ENCODE measurements around the gene MAGOH. TPM values are rescaled to one million over a fixed set of nuclear protein-coding genes. Genes with fewer than 3 reads are reported as not detected.

MAGOH gene
- total RNA-seq, 2 donors from 2014 or later, result 23.0 to 36.1 TPM

- Histone ChIP-seq H3K9me3 (no peaks in the 10 kb centered on the region), H3K27me3 (replicated peaks; ENCODE audit: insufficient read depth) (no peaks in the 10 kb centered on the region), H3K36me3 (no peaks in the 10 kb centered on the region), H3K4me3 (no peak overlapping the region), H3K4me1 (replicated peaks) (no peaks in the 10 kb centered on the region), H3K27ac (no peak overlapping the region)
- TF ChIP-seq POLR2A (IDR thresholded peaks at IDR 0.05) (no peak), CTCF (IDR thresholded peaks at IDR 0.05) (no peak), POLR2AphosphoS5 (IDR thresholded peaks at IDR 0.05) (no peak)
- no peak for DNase-seq (ENCODE audit: low spot score)
- intact Hi-C loops (cut with DNase I), result loop anchor here (10.0 kb wide), 1 partner anchor 465 kb away; the partner anchor contains the start of gene ZYG11B
- 86% methylated on average over 10 of the region's 10 CpGs for WGBS
Measured at GRCh38 chr1:53190210-53190611, 48.1 kb downstream of the MAGOH start.

- intact Hi-C loops (cut with DNase I), result no loop called here
- no peak overlapping the region for H3K27ac ChIP-seq
- no peak for DNase-seq (ENCODE audit: low spot score)
- no peaks in the 10 kb centered on the region for H3K9me3 ChIP-seq
- TF ChIP-seq CTCF (IDR thresholded peaks at IDR 0.05) (no peak), POLR2A (IDR thresholded peaks at IDR 0.05) (no peak), POLR2AphosphoS5 (IDR thresholded peaks at IDR 0.05) (no peak)
- H3K4me3 ChIP-seq, result no peak overlapping the region
- no peaks in the 10 kb centered on the region for H3K36me3 ChIP-seq
- no peaks in the 10 kb centered on the region for H3K4me1 ChIP-seq (replicated peaks)
- H3K27me3 ChIP-seq (replicated peaks; ENCODE audit: insufficient read depth), result no peaks in the 10 kb centered on the region
- 55% methylated on average over 5 of the region's 5 CpGs for WGBS
Measured at GRCh38 chr1:53189061-53189460, 49.3 kb downstream of the MAGOH start.

GRCh38 chr1:53188099-53188498 is 50.2 kb downstream of the MAGOH start:
- H3K27me3 ChIP-seq (replicated peaks; ENCODE audit: insufficient read depth), result no peaks in the 10 kb centered on the region
- DNase-seq (ENCODE audit: low spot score), result no peak
- 84% methylated on average over 4 of the region's 4 CpGs for WGBS

GRCh38 chr1:53187401-53187800 is 50.9 kb downstream of the MAGOH start:
- Histone ChIP-seq H3K4me1 (replicated peaks) (no peaks in the 10 kb centered on the region), H3K27me3 (replicated peaks; ENCODE audit: insufficient read depth) (no peaks in the 10 kb centered on the region), H3K4me3 (no peak overlapping the region), H3K36me3 (no peaks in the 10 kb centered on the region), H3K27ac (no peak overlapping the region), H3K9me3 (no peaks in the 10 kb centered on the region)
- 79% methylated on average over 1 of the region's 1 CpG for WGBS
- TF ChIP-seq POLR2AphosphoS5 (IDR thresholded peaks at IDR 0.05), result no peak
- TF ChIP-seq POLR2A (IDR thresholded peaks at IDR 0.05), result no peak
- no peak for TF ChIP-seq CTCF (IDR thresholded peaks at IDR 0.05)
- intact Hi-C loops (cut with DNase I), result no loop called here
- no peak for DNase-seq (ENCODE audit: low spot score)

More at GRCh38 chr1:53188099-53188498, 50.2 kb downstream of the MAGOH start:
- intact Hi-C loops (cut with DNase I), result no loop called here
- Histone ChIP-seq H3K36me3 (no peaks in the 10 kb centered on the region), H3K4me3 (no peak overlapping the region), H3K27ac (no peak overlapping the region), H3K4me1 (replicated peaks) (no peaks in the 10 kb centered on the region), H3K9me3 (no peaks in the 10 kb centered on the region)
- TF ChIP-seq POLR2A (IDR thresholded peaks at IDR 0.05) (no peak), POLR2AphosphoS5 (IDR thresholded peaks at IDR 0.05) (no peak), CTCF (IDR thresholded peaks at IDR 0.05) (no peak)

GRCh38 chr1:53186533-53186932 is 51.8 kb downstream of the MAGOH start:
- 57% methylated on average over 3 of the region's 3 CpGs for WGBS
- H3K9me3 ChIP-seq, result no peaks in the 10 kb centered on the region
- no peaks in the 10 kb centered on the region for H3K4me1 ChIP-seq (replicated peaks)
- no peaks in the 10 kb centered on the region for H3K27me3 ChIP-seq (replicated peaks; ENCODE audit: insufficient read depth)
- H3K36me3 ChIP-seq, result no peaks in the 10 kb centered on the region
- no peak for TF ChIP-seq POLR2AphosphoS5 (IDR thresholded peaks at IDR 0.05)
- no peak for TF ChIP-seq CTCF (IDR thresholded peaks at IDR 0.05)
- no peak for TF ChIP-seq POLR2A (IDR thresholded peaks at IDR 0.05)
- intact Hi-C loops (cut with DNase I), result no loop called here
- H3K27ac ChIP-seq, result no peak overlapping the region
- DNase-seq (ENCODE audit: low spot score), result no peak
- H3K4me3 ChIP-seq, result no peak overlapping the region
